Fibroblast of skin of left biceps (primary cell): ENCODE data around the gene RETSAT.
"Not testable (repeated sequence)": the region's sequence is repeated elsewhere in the genome, so short reads cannot be mapped to it uniquely, and the experiment has no call there.

ENCODE experiments used
- DNase-seq, 2 experiments: peaks; one replicate each; pipeline ENCODE4 v3.0.0-alpha.2; 2013; ENCODE audit warnings: low read depth in 2 of 2

The RETSAT gene

DNA sequence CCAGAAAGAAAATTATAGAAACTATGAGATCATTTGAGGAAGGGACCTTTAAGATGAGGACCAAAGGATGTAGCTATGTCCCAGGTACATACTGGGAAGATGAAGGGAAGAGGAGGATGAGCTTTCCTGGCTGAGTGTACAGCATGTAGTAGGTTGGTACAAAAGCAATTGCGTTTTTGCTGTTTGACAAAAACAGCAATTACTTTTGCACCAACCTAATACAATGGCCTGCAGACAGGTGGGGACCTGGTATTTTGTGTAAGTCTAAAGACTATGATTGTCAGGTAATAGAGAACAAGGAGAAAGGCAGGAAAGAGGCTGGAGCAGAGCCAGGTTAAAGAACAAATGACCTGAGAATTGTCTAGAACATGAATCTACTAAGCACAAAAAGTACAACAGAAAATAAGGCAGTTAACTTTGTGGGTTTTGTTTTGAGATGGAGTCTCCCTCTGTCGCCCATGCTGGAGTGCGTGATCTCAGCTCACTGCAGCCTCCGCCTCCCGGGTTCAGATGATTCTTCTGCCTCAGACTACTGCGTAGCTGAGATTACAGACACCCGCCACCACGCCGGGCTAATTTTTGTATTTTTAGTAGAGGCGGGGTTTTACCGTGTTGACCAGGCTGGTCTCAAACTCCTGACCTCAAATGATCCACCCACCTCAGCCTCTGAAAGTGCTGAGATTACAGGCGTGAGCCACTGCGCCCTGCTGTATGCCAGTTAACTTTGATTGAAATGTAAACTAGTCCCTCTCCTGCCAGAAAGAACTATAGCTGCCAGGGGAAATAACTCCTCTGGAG lies 23.3 kb downstream of the RETSAT start:
- DNase-seq = no peak

GRCh38 chr2:85329701-85330100 lies 24.6 kb downstream of the RETSAT start:
- DNase-seq = not testable (repeated sequence)

GRCh38 chr2:85329181-85329651 lies 25.1 kb downstream of the RETSAT start:
- no peak for DNase-seq

- DNase-seq = peak; percentile 65 to 74
Measured at GRCh38 chr2:85327822-85328617, 26.3 kb downstream of the RETSAT start, which contains the start of gene TGOLN2. Gene TGOLN2 (minus strand): TSS chr2:85327989. CDS start chr2:85327962, 27 bp downstream.

DNA sequence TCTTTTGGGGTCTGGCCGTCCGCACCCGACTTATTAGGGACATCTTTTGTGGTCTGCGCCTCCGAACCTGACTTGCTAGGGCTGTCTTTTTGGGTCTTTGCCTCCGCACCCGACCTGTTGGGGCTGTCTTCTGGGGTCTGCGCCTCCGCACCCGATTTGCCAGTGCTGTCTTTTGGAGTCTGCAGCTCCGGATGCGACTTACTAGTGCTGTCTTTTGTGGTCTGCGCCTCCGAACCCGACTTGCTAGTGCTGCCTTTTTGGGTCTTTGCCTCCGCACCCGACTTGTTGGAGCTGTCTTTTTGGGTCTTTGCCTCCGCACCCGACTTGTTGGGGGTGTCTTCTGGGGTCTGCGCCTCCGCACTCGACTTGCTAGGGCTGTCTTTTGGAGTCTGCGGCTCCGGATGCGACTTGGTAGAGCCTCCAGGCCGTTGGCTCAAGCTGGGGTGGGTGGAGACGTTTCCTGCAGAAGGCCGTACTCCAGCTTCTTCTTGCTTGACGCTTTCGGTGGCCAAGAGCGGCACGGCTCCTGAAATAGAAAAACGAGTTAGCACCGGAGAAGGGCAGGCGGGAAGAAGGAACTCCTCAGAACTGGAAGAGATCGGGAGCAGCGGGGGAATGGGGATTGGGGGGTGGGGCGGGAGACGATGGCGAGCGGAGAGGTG lies 27.0 kb downstream of the RETSAT start:
- DNase-seq = peak in 1 of 2 experiments; percentile 1

DNA sequence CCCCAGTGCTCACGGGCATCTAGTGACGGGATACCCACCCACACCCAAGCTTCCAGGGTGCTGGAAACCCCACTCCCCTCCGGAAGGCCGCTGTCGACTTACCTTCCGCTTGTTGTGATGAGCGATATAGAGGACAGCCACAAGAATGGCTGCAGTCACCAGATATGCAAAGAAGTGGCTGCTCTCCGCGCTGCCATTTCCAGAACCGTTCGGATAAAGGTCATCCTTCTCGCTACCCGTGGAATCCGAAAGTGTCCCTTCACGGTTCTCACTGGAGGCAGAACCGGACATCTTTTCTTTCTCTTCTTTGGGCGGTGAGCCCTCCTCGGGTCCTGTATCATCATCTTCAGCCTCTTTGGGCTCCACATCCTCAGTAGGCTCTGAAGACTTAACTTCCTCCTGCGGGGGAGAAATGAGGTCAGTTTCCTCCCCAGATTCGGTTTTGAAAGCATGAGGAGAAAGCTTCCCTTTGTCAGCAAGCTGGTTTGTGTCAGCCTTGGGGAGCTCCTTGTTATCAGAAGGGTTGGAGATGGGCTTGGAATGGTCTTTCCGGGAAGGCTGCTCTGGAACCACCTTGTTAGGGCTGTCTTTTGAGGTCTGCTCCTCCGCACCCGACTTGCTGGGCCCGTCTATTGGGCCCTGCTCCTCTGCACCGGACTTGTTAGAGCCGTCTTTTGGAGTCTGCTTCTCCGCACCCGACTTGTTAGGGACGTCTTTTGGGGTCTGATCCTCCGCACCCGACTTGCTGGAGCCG lies 27.7 kb downstream of the RETSAT start:
- no peak for DNase-seq

- DNase-seq = no peak
Measured at GRCh38 chr2:85325466-85325811, 28.9 kb downstream of the RETSAT start.

DNA sequence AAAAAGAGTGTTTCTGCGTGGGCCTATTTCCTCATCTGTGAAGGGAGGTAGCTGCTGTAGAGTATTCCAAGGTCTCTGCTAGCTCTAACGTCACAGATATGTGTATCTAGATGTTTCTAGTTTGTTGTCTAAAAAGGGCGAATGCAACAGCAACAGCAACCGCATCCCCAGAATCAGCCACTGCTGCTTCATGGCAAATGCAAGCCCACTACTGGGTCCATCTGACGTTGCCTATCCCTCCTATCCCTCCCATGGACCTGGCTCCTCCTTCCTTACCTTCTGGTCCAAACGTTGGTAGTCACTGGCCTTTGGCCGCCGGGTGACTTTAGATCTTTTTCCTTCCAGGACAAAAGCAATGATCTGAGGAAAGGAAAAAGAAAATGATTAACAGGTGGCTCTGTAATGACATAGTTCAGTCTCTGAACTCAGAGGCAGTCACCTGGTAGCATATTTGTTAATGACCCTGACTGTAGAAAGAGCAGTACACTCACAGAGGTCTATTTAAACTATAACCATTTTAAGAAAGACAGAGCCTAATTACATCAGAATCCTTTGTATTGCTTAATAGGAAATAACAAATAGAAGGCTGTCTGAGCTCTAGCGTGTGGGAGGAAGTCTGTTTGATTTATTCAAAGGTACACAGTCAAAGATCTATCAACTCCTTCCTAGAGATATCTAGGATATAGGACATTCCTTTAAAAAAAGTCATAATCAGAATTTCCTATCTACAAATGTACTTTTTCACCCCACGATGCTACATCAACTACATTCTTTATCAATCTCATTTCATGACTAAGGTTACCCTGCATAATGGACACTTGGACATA lies 29.5 kb downstream of the RETSAT start:
- no peak for DNase-seq

DNA sequence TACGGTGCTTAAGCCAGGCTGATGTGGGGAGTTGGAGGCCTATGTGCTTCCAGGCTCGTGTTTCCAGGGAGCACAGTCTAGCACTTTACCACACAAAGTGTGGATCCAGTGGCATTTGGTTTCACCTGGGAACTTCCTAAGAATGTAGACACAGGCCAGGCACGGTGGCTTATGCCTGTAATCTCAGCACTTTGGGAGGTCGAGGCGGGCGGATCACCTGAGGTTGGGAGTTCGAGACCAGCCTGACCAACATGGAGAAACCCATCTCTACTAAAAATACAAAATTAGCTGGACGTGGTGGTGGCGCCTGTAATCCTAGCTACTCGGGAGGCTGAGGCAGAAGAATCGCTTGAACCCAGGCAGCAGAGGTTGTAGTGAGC lies 30.4 kb downstream of the RETSAT start:
- not testable (repeated sequence) for DNase-seq

- no peak for DNase-seq
Measured at GRCh38 chr2:85323351-85323987, 30.9 kb downstream of the RETSAT start.

GRCh38 chr2:85319796-85320195 lies 34.5 kb downstream of the RETSAT start:
- DNase-seq = no peak

GRCh38 chr2:85318222-85319074 lies 35.9 kb downstream of the RETSAT start:
- peak; percentile 45 to 53 for DNase-seq

DNA sequence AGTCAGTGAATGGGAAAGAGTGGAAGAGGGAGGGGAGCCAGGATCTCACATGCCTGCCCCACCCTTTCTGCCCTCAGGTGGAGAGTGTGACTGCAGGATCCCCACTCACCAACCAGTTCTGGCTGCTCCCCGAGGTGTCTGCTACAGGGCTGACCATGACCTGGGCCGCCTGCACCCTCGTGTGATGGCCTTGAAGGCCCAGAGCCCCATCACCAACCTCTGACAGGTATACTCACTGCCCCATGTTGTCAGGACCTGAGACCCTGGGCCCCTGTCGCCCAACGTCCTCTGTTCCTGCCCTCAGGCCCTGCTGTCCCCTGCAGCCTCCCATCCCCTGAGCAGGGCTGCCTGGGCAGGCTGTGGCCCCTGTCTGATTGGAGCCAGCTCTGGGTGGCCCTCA lies 38.4 kb downstream of the RETSAT start:
- DNase-seq = not testable (repeated sequence)

DNA sequence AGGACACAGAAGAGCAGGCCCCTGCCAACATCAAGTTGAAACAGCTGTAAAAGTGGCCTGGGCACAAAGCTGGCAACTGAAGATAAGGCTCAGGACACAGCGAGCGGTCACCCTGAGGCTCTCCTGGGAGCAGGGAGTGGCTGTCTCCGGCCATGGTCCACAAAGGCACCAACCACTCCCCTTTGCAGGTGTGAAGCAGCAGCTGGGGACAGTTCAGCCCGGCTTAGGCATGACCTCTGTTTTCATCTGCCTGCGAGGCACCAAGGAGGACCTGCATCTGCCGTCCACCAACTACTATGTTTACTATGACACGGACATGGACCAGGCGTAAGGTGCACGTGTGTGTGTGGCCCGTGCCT lies 39.5 kb downstream of the RETSAT start:
- DNase-seq = no peak

DNA sequence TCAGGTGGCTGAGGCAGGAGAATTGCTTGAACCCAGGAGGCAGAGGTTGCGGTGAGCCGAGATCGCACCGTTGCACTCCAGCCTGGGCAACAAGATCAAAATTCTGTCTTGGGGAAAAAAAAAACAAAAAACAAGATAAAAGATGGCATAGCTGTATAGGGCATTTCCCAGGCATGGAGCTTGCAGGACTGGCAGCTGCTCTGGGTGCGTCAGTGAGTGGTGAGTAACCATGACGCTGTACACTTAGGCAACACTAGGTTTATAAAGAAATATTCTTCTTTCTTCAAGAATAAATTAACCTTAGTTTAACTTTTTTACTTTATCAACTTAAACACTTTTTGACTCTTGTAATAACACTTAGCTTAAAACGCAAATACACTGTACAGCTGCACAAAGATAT lies 41.9 kb downstream of the RETSAT start:
- DNase-seq = no peak

DNA sequence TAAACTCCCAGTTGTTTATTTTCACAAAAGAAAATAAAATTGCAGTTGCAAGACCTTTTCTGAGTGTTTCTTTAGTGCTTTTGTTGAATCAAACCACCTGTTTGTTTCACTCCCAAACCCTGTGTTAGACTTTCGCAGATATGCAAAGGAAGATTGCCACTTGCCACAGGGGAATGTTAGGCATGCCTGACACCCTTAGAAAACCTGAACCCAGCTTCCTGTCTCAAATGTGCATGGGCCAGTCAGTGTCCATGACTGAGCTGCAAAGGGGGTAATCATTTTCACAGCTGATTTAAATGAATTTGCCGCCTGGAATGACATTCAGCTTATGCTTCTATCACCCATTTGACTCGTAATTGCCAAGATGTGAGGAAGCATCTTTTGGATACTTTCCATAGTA lies 44.0 kb downstream of the RETSAT start:
- no peak for DNase-seq

- no peak for DNase-seq
Measured at GRCh38 chr2:85309699-85310321, 44.5 kb downstream of the RETSAT start.

DNA sequence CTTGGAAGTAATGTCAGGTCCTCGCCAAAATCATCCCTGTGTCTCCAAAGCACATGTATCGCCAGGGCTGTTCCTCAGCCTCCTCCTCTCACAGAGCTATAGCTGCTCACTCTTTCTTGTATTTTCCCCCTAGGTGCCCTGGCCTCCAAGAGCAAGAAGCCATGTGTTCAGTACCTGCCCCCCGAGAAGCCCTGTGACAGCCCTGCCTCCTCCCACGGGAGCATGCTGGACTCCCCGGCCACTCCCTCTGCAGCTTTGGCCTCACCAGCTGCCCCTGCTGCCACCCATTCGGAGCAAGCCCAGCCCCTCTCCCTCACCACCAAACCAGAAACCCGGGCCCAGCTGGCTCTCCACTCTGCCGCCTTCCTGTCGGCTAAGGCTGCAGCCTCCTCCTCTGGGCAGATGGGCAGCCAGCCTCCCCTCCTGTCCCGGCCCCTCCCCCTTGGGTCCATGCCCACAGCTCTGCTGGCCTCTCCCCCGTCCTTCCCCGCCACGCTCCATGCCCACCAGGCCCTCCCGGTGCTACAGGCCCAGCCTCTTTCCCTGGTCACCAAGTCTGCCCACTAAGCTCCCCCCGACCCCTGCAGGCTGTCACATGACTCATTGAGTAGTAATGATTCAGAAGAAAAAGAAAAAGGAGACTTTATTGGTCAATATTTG lies 45.3 kb downstream of the RETSAT start:
- no peak for DNase-seq
